ENCODE data around the gene RELB.

RELB gene

DNA sequence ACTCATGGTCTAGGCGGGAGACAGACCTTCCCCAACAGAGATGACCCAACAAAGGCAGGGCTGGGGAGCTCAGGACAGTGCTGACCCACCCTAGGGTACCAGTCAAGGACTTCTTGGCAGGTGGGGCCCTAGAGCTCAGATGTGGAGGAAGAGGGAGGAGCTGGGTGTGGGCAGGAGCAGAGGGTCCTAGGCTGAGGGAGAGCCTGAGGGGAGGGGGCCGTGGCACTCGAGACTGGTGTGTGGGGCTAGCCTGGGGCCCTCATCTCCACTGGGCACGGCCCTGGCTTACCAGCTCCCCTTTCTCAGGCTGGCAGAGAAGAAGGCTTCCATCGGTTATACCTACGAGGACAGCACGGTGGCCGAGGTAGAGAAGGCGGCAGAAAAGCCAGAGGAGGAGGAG, 56.2 kb downstream of the RELB start:
- H4K20me1 ChIP-seq (ENCODE audit: insufficient read depth, low read length): peaks cover 59% of the 10 kb centered on the region
- no peak overlapping the region for H3K4me3 ChIP-seq (ENCODE audit: low read depth in 1 of 2, low read length in 2 of 2)
- no peak for ATAC-seq (ENCODE audit: insufficient read depth, low read depth)
- no peak overlapping the region for H3K27ac ChIP-seq (ENCODE audit: low read length)
- H3K9me3 ChIP-seq (ENCODE audit: insufficient read depth, low read length, severe bottlenecking): no peaks in the 10 kb centered on the region
- H2AFZ ChIP-seq (ENCODE audit: low read depth, low read length): no peak overlapping the region
- no peak for DNase-seq
- H3K9ac ChIP-seq (ENCODE audit: low read depth, low read length): no peak overlapping the region
- H3K36me3 ChIP-seq (ENCODE audit: insufficient read depth, low read length): peaks cover 90% of the 10 kb centered on the region
- peaks cover 17% of the 10 kb centered on the region for H3K79me2 ChIP-seq (ENCODE audit: insufficient read depth, low read length)
- no peaks in the 10 kb centered on the region for H3K4me1 ChIP-seq (ENCODE audit: insufficient read depth, low read length)
- no peak overlapping the region for H3K4me2 ChIP-seq (ENCODE audit: insufficient read depth, low read length)
- no peaks in the 10 kb centered on the region for H3K27me3 ChIP-seq (ENCODE audit: insufficient read depth, low read length, poor library complexity)
- TF ChIP-seq, protein P1, sequence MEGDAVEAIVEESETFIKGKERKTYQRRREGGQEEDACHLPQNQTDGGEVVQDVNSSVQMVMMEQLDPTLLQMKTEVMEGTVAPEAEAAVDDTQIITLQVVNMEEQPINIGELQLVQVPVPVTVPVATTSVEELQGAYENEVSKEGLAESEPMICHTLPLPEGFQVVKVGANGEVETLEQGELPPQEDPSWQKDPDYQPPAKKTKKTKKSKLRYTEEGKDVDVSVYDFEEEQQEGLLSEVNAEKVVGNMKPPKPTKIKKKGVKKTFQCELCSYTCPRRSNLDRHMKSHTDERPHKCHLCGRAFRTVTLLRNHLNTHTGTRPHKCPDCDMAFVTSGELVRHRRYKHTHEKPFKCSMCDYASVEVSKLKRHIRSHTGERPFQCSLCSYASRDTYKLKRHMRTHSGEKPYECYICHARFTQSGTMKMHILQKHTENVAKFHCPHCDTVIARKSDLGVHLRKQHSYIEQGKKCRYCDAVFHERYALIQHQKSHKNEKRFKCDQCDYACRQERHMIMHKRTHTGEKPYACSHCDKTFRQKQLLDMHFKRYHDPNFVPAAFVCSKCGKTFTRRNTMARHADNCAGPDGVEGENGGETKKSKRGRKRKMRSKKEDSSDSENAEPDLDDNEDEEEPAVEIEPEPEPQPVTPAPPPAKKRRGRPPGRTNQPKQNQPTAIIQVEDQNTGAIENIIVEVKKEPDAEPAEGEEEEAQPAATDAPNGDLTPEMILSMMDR (IDR thresholded peaks at IDR 0.05; ENCODE audit: borderline replicate concordance, extremely low read depth, low read length, poor library complexity, severe bottlenecking): no peak
- TF ChIP-seq EZH2 (IDR thresholded peaks at IDR 0.05; ENCODE audit: borderline replicate concordance, low read depth, low read length, severe bottlenecking): no peak

DNA sequence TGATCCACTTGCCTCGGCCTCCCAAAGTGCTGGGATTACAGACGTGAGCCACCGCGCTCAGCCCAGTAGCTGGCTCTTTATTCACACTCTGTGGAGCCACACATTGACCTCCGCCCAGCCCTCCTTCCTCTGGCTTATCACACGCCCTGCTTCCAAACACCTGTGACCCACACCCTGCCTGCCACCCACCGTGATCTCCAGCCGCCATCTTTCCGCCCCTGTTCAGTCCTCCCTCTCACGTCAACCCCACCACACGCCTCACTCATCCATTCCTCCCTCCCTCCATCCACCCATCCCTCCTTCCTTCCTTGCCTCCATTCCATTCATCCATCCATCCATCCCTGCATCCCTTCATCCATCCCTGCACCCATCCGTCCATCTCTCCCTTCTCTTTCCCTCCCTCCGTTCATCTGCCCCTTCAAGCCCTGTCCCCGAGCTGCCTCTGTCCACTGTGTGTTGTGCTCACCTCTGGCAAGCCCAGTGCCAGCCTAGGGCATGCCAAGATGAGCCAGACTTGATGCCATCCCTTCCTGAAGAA, 57.4 kb downstream of the RELB start:
- no peak for TF ChIP-seq EZH2 (IDR thresholded peaks at IDR 0.05; ENCODE audit: borderline replicate concordance, low read depth, low read length, severe bottlenecking)
- TF ChIP-seq, protein P1 (IDR thresholded peaks at IDR 0.05; ENCODE audit: borderline replicate concordance, extremely low read depth, low read length, poor library complexity, severe bottlenecking): no peak
- peaks cover 92% of the 10 kb centered on the region for H3K36me3 ChIP-seq (ENCODE audit: insufficient read depth, low read length)
- ATAC-seq (ENCODE audit: insufficient read depth, low read depth) (no peak), DNase-seq (no peak)
- H3K9me3 ChIP-seq (ENCODE audit: insufficient read depth, low read length, severe bottlenecking): no peaks in the 10 kb centered on the region
- H3K4me3 ChIP-seq (ENCODE audit: low read depth in 1 of 2, low read length in 2 of 2): no peak overlapping the region
- no peaks in the 10 kb centered on the region for H3K27me3 ChIP-seq (ENCODE audit: insufficient read depth, low read length, poor library complexity)
- no peaks in the 10 kb centered on the region for H3K4me1 ChIP-seq (ENCODE audit: insufficient read depth, low read length)
- H4K20me1 ChIP-seq (ENCODE audit: insufficient read depth, low read length): peaks cover 50% of the 10 kb centered on the region
- no peak overlapping the region for H3K27ac ChIP-seq (ENCODE audit: low read length)
- no peak overlapping the region for H3K4me2 ChIP-seq (ENCODE audit: insufficient read depth, low read length)
- no peak overlapping the region for H2AFZ ChIP-seq (ENCODE audit: low read depth, low read length)
- no peak overlapping the region for H3K9ac ChIP-seq (ENCODE audit: low read depth, low read length)
- peaks cover 10% of the 10 kb centered on the region; the same call in 1 of the 2 replicates for H3K79me2 ChIP-seq (ENCODE audit: insufficient read depth, low read length)

DNA sequence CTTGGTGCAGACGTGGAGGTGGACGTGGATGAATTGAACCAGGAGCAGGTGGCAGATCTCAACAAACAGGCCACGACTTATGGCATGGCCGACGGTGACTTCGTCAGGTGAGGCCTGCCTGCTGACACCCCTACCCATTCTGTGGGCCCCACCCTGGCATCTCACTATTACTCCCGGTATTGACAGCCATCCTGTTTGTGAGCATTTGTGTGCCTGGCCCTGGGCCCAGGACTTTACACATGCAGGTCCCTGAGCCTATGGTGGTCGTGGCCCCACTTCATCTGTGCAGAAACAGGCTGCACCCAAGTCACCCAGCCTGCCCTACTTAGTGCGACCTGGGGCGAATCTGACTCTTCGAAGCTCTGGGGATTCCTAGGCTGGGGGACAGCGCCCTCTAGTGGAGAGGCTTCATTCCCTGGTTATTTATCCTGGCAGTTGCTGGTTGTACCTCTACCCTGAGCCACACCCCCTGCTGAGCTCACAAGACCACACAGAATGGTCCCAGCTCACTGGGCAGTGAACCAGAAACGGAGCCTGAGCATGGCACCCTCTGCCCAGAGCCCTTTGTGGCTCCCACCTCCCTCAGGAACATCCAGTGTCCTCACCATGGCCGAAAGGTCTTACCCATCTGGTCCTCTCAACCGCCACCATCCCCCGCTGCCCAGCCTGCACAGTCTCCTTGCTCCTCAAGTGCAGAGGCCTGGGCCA, 58.1 kb downstream of the RELB start:
- DNase-seq: peak; percentile 79

More for the DNA sequence above, 58.1 kb downstream of the RELB start:
- H3K79me2 ChIP-seq (ENCODE audit: insufficient read depth, low read length): peaks cover 9% of the 10 kb centered on the region; the same call in 1 of the 2 replicates
- no peaks in the 10 kb centered on the region for H3K27me3 ChIP-seq (ENCODE audit: insufficient read depth, low read length, poor library complexity)
- no peak for TF ChIP-seq EZH2 (IDR thresholded peaks at IDR 0.05; ENCODE audit: borderline replicate concordance, low read depth, low read length, severe bottlenecking)
- TF ChIP-seq, protein P1 (IDR thresholded peaks at IDR 0.05; ENCODE audit: borderline replicate concordance, extremely low read depth, low read length, poor library complexity, severe bottlenecking): peak; percentile 88
- H3K4me3 ChIP-seq (ENCODE audit: low read depth in 1 of 2, low read length in 2 of 2): no peak overlapping the region
- peaks cover 46% of the 10 kb centered on the region for H4K20me1 ChIP-seq (ENCODE audit: insufficient read depth, low read length)
- H3K36me3 ChIP-seq (ENCODE audit: insufficient read depth, low read length): peaks cover 92% of the 10 kb centered on the region
- H3K9ac ChIP-seq (ENCODE audit: low read depth, low read length): no peak overlapping the region
- H3K9me3 ChIP-seq (ENCODE audit: insufficient read depth, low read length, severe bottlenecking): no peaks in the 10 kb centered on the region
- no peak overlapping the region for H3K4me2 ChIP-seq (ENCODE audit: insufficient read depth, low read length)
- H3K27ac ChIP-seq (ENCODE audit: low read length): no peak overlapping the region
- ATAC-seq (ENCODE audit: insufficient read depth, low read depth): peak; percentile 88
- H2AFZ ChIP-seq (ENCODE audit: low read depth, low read length): no peak overlapping the region
- no peaks in the 10 kb centered on the region for H3K4me1 ChIP-seq (ENCODE audit: insufficient read depth, low read length)
